IMR-90 (cell line): Measurements from ENCODE around the gene WFDC8. TPM values are rescaled to one million over a fixed set of nuclear protein-coding genes. Genes with fewer than 3 reads are reported as not detected.

Source experiments
- ATAC-seq: fragments of 200-7000 bp; cut with Tn5 transposase; 2 replicates; pipeline ENCODE4 v1.9.1; 2020; ENCODE audit warnings: low read depth, mild to moderate bottlenecking, moderate library complexity
- BruUV-seq: library from RNA; stranded (reverse); fragments of 400-500 nt; replicated peaks from 2 replicates; lab custom pipeline; 2021; lab: Mats Ljungman, UMichigan
- CTCF ChIA-PET: fragments of 300-600 bp; formaldehyde crosslinking; extraction: SDS; loops from one replicate; lab custom pipeline; 2021; ENCODE audit warnings: antibody characterized with exemption; lab: Yijun Ruan, JAX
- POLR2A ChIA-PET: fragments of 300-600 bp; sonication (Branson Sonifier 250); formaldehyde crosslinking; loops from one replicate; lab custom pipeline; 2022; ENCODE audit warnings: antibody characterized with exemption; ENCODE audit not compliant: unreplicated experiment; lab: Charles Lee
- DNase-seq: peaks from one replicate; pipeline ENCODE4 v3.0.0; 2013
- H2AFZ ChIP-seq: replicated peaks from 2 replicates; pipeline ENCODE3; 2013; ENCODE audit warnings: low read length, mild to moderate bottlenecking; ENCODE audit not compliant: poor library complexity
- H2AK5ac ChIP-seq: 2 replicates; pipeline ENCODE4 v1.6.1; 2013; ENCODE audit warnings: low read depth, low read length, inconsistent platforms
- H2AK9ac ChIP-seq: replicated peaks from 2 replicates; pipeline ENCODE3; 2013; ENCODE audit warnings: mild to moderate bottlenecking, low read depth, low read length, moderate library complexity; ENCODE audit not compliant: poor library complexity
- H2BK120ac ChIP-seq: 2 replicates; pipeline ENCODE4 v1.6.1; 2013; ENCODE audit warnings: low read depth, low read length, inconsistent platforms
- H2BK15ac ChIP-seq: 3 replicates; pipeline ENCODE4 v1.6.1; 2013; ENCODE audit warnings: low read depth, low read length, inconsistent platforms
- H2BK20ac ChIP-seq: 2 replicates; pipeline ENCODE4 v1.6.1; 2013; ENCODE audit warnings: low read depth, mild to moderate bottlenecking, inconsistent platforms, low read length, moderate library complexity
- H2BK5ac ChIP-seq: 2 replicates; pipeline ENCODE4 v1.6.1; 2013; ENCODE audit warnings: mild to moderate bottlenecking, low read depth, low read length, inconsistent platforms; ENCODE audit not compliant: poor library complexity, severe bottlenecking
- H3K14ac ChIP-seq: replicated peaks from 2 replicates; pipeline ENCODE4 v1.6.1; 2013; ENCODE audit warnings: low read depth, low read length, inconsistent platforms
- H3K18ac ChIP-seq: 2 replicates; pipeline ENCODE4 v1.6.1; 2013; ENCODE audit warnings: low read depth, low read length, control low read depth
- H3K23ac ChIP-seq: 2 replicates; pipeline ENCODE4 v1.6.1; 2013; ENCODE audit warnings: low read depth, low read length, inconsistent platforms
- H3K27ac ChIP-seq: 2 replicates; pipeline ENCODE4 v1.5.1; 2013; ENCODE audit warnings: mild to moderate bottlenecking, control low read depth, low read length; ENCODE audit not compliant: insufficient read depth
- H3K27me3 ChIP-seq: 2 replicates; pipeline ENCODE4 v1.6.1; 2013; ENCODE audit warnings: low read length; ENCODE audit not compliant: control insufficient read depth, insufficient read depth
- H3K36me3 ChIP-seq: 2 replicates; pipeline ENCODE4 v1.6.1; 2013; ENCODE audit warnings: low read length, mixed read lengths; ENCODE audit not compliant: control insufficient read depth, insufficient read depth
- H3K4ac ChIP-seq: 2 replicates; pipeline ENCODE4 v1.6.1; 2013; ENCODE audit warnings: low read depth, low read length, inconsistent platforms
- H3K4me1 ChIP-seq: 2 replicates; pipeline ENCODE4 v1.6.1; 2013; ENCODE audit warnings: low read length, mixed read lengths; ENCODE audit not compliant: control insufficient read depth, insufficient read depth
- H3K4me2 ChIP-seq: 2 replicates; pipeline ENCODE4 v1.6.1; 2013; ENCODE audit warnings: low read depth, mild to moderate bottlenecking, control low read depth, low read length, moderate library complexity
- H3K4me3 ChIP-seq: 2 replicates; pipeline ENCODE4 v1.5.1; 2013; ENCODE audit warnings: low read depth, mild to moderate bottlenecking, control low read depth, low read length, moderate library complexity; ENCODE audit not compliant: insufficient read depth
- H3K56ac ChIP-seq: 2 replicates; pipeline ENCODE4 v1.6.1; 2013; ENCODE audit warnings: low read length, inconsistent platforms; ENCODE audit not compliant: insufficient read depth; ENCODE audit errors: extremely low read depth
- H3K79me1 ChIP-seq, 2 experiments: 2 replicates each; pipeline ENCODE4 v1.6.1; 2013; ENCODE audit warnings: low read length in 2 of 2, inconsistent platforms in 1 of 2, low read depth in 1 of 2
- H3K9ac ChIP-seq: 2 replicates; pipeline ENCODE4 v1.6.1; 2013; ENCODE audit warnings: low read depth, low read length, control low read depth
- H3K9me1 ChIP-seq: 2 replicates; pipeline ENCODE4 v1.6.1; 2013; ENCODE audit warnings: low read length, inconsistent platforms; ENCODE audit not compliant: insufficient read depth
- H3K9me3 ChIP-seq: 2 replicates; pipeline ENCODE4 v1.6.1; 2013; ENCODE audit warnings: low read length; ENCODE audit not compliant: control insufficient read depth, insufficient read depth
- H4K20me1 ChIP-seq: 2 replicates; pipeline ENCODE4 v1.6.1; 2013; ENCODE audit warnings: low read length, inconsistent platforms; ENCODE audit not compliant: insufficient read depth
- H4K5ac ChIP-seq: 2 replicates; pipeline ENCODE4 v1.6.1; 2013; ENCODE audit warnings: mild to moderate bottlenecking, low read depth, low read length, control low read depth
- H4K8ac ChIP-seq, 2 experiments: 2 replicates each; pipeline ENCODE4 v1.6.1; 2013; ENCODE audit warnings: low read depth in 2 of 2, low read length in 2 of 2, control low read depth in 1 of 2, inconsistent platforms in 1 of 2
- H4K91ac ChIP-seq: 2 replicates; pipeline ENCODE4 v1.6.1; 2013; ENCODE audit warnings: low read depth, low read length, inconsistent platforms; ENCODE audit not compliant: insufficient read depth
- CEBPB ChIP-seq: IDR thresholded peaks from 2 replicates; pipeline ENCODE4 v1.6.1; 2012; ENCODE audit warnings: low read depth, low read length, improper control_type of control experiment
- FOS ChIP-seq: fragments of 150-350 bp; IDR thresholded peaks from 2 replicates; pipeline ENCODE4 v1.6.1; 2016; ENCODE audit warnings: low read depth, low read length
- MAZ ChIP-seq: IDR thresholded peaks from 2 replicates; pipeline ENCODE4 v1.6.1; 2012; ENCODE audit warnings: low read depth, mild to moderate bottlenecking, low read length, improper control_type of control experiment, moderate library complexity, borderline replicate concordance
- MXI1 ChIP-seq: IDR thresholded peaks from 2 replicates; pipeline ENCODE4 v1.6.1; 2012; ENCODE audit warnings: low read depth, mild to moderate bottlenecking, low read length, moderate library complexity, borderline replicate concordance
- NFE2L2 ChIP-seq: fragments of 150-350 bp; IDR thresholded peaks from 2 replicates; pipeline ENCODE4 v1.6.1; 2016; ENCODE audit warnings: low read depth, mild to moderate bottlenecking, low read length
- RAD21 ChIP-seq: IDR thresholded peaks from 2 replicates; pipeline ENCODE4 v1.6.1; 2012; ENCODE audit warnings: low read length, improper control_type of control experiment
- RCOR1 ChIP-seq: IDR thresholded peaks from 2 replicates; pipeline ENCODE4 v1.6.1; 2012; ENCODE audit warnings: mild to moderate bottlenecking, low read length, improper control_type of control experiment; ENCODE audit not compliant: insufficient replicate concordance
- SMC3 ChIP-seq: fragments of 150-350 bp; IDR thresholded peaks from 2 replicates; pipeline ENCODE4 v1.6.1; 2016; ENCODE audit warnings: low read depth, mild to moderate bottlenecking, antibody characterized with exemption, low read length, moderate library complexity
- WGBS, 2 experiments: methylation state at CpG; one replicate each; pipeline versions ENCODE4 v1.1.5 to v1.1.7; 2013; ENCODE audit warnings: missing lambda C conversion rate in 2 of 2; ENCODE audit not compliant: insufficient read length in 1 of 2; ENCODE audit errors: extremely low coverage in 2 of 2; 5-methylcytosine and 5-hydroxymethylcytosine counted together
- dilution Hi-C: fragments of 300-500 bp; cut with HindIII; formaldehyde crosslinking; loops from one replicate; pipeline ENCODE4 v1.14.3; 2018; ENCODE audit warnings: low sequenced_read_pairs; ENCODE audit not compliant: unreplicated experiment
- in situ Hi-C: fragments of 300-500 bp; cut with MboI; formaldehyde crosslinking; loops from 3 replicates; pipeline ENCODE4 v1.14.3; 2019; ENCODE audit warnings: low sequenced_read_pairs, inconsistent platforms, mixed read lengths
- intact Hi-C: fragments of 100-400 bp; cut with micrococcal nuclease; formaldehyde crosslinking; loops from 2 replicates; pipeline ENCODE4 v1.10.0; 2022
- polyA plus RNA-seq, 3 experiments: library from polyadenylated mRNA; depleted of rRNA; stranded (reverse); fragments of >200 nt; gene quantifications; 2 replicates each; pipeline ENCODE4 v1.2.3, GENCODE V29; 2012; ENCODE audit warnings: low replicate concordance in 1 of 3
- total RNA-seq: library from RNA; depleted of rRNA; stranded (reverse); fragments of >200 nt; gene quantifications from 2 replicates; pipeline ENCODE4 v1.2.3, GENCODE V29; 2012
- TF ChIP-seq, protein P1 (sequence below): fragments of 150-350 bp; IDR thresholded peaks from 2 replicates; pipeline ENCODE4 v1.6.1; 2017; ENCODE audit warnings: mild to moderate bottlenecking, antibody characterized with exemption, low read length, low read depth
- TF ChIP-seq, protein P2 (sequence below): conservative IDR thresholded peaks from 2 replicates; pipeline ENCODE4 v1.5.1; 2012; ENCODE audit warnings: mild to moderate bottlenecking, low read depth, low read length, improper control_type of control experiment

WFDC8 gene
- total and polyA plus RNA-seq, 2 of the 4 experiments (the other 2 are of a cell fraction), result not detected

DNA sequence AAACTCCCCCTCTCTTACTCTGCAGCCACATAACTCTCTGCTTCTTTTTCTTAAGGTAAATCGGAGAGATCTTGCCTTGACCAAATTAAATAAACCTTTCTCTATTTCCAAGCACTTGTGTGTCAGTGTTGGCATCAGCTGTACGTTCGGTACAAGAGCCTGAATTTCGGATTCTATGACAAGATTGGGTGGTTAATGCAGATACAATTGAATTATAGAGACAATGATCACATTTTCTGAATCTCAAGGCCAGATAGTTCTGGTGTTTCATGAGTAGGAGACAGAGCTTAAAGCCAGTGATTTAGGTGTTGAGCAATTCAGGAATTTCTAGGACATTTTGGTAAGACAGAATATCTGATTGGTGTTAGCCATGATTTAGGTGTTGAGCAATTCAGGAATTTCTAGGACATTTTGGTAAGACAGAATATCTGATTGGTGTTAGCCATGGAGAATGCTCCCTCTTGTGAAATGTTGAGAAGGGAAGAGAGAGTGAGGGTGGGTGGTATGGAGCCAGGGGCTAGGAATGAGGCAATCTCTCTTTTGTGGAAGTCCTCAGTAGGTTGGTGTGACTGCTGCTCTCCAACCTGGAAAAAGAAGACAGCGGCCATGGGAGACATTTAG, 68.7 kb downstream of the WFDC8 start:
- Histone ChIP-seq H3K4ac (no peak overlapping the region), H3K18ac (no peak overlapping the region), H4K5ac (no peak overlapping the region), H2BK15ac (no peak overlapping the region), H2AFZ (no peak overlapping the region), H3K9me1 (no peaks in the 10 kb centered on the region), H3K36me3 (no peaks in the 10 kb centered on the region), H4K20me1 (no peaks in the 10 kb centered on the region), H2BK20ac (no peak overlapping the region), H3K27me3 (no peaks in the 10 kb centered on the region), H2BK5ac (no peak overlapping the region), H2BK120ac (no peak overlapping the region), H3K9ac (no peak overlapping the region), H3K27ac (no peak overlapping the region), H3K14ac (no peak overlapping the region), H3K4me2 (no peak overlapping the region), H3K9me3 (no peaks in the 10 kb centered on the region), H3K56ac (no peak overlapping the region), H3K79me1 (no peaks in the 10 kb centered on the region), H3K23ac (no peak overlapping the region), H4K91ac (no peak overlapping the region), H3K4me3 (no peak overlapping the region), H2AK5ac (no peak overlapping the region), H3K4me1 (no peaks in the 10 kb centered on the region), H4K8ac (no peak overlapping the region), H2AK9ac (no peak overlapping the region)
- ChIA-PET POLR2A (no interaction called here), CTCF (no interaction called here)
- BruUV-seq, result no TSS peak
- in situ Hi-C loops, result no loop called here
- no CpG with 5 or more reads among the region's 5 CpGs for whole genome bisulfite sequencing, 2 experiments
- intact Hi-C loops, result no loop called here
- no peak for DNase-seq
- ATAC-seq, result no peak
- dilution Hi-C loops, result no loop called here
- TF ChIP-seq FOS (no peak), RCOR1 (no peak), SMC3 (no peak), CEBPB (no peak), MXI1 (no peak), NFE2L2 (no peak), MAZ (no peak), RAD21 (no peak)
- TF ChIP-seq, protein P1, sequence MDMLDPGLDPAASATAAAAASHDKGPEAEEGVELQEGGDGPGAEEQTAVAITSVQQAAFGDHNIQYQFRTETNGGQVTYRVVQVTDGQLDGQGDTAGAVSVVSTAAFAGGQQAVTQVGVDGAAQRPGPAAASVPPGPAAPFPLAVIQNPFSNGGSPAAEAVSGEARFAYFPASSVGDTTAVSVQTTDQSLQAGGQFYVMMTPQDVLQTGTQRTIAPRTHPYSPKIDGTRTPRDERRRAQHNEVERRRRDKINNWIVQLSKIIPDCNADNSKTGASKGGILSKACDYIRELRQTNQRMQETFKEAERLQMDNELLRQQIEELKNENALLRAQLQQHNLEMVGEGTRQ, result no peak
- TF ChIP-seq, protein P2, sequence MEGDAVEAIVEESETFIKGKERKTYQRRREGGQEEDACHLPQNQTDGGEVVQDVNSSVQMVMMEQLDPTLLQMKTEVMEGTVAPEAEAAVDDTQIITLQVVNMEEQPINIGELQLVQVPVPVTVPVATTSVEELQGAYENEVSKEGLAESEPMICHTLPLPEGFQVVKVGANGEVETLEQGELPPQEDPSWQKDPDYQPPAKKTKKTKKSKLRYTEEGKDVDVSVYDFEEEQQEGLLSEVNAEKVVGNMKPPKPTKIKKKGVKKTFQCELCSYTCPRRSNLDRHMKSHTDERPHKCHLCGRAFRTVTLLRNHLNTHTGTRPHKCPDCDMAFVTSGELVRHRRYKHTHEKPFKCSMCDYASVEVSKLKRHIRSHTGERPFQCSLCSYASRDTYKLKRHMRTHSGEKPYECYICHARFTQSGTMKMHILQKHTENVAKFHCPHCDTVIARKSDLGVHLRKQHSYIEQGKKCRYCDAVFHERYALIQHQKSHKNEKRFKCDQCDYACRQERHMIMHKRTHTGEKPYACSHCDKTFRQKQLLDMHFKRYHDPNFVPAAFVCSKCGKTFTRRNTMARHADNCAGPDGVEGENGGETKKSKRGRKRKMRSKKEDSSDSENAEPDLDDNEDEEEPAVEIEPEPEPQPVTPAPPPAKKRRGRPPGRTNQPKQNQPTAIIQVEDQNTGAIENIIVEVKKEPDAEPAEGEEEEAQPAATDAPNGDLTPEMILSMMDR, result no peak
